H9 (cell line): ENCODE results near the gene IQCK. TPM values are rescaled to one million over a fixed set of nuclear protein-coding genes. Genes with fewer than 3 reads are reported as not detected.

Source experiments
- DNase-seq: peaks from one replicate; pipeline ENCODE4 v3.0.0-alpha.2; 2017
- H2AFZ ChIP-seq: one replicate; pipeline ENCODE4 v1.6.1; 2013; ENCODE audit warnings: mild to moderate bottlenecking, low read length, control low read depth, moderate library complexity
- H2AK5ac ChIP-seq: 2 replicates; pipeline ENCODE4 v1.6.1; 2013; ENCODE audit warnings: low read length, control low read depth, mixed read lengths; ENCODE audit not compliant: insufficient read length
- H2BK120ac ChIP-seq: one replicate; pipeline ENCODE4 v1.6.1; 2013; ENCODE audit warnings: low read depth, mild to moderate bottlenecking, low read length, control low read depth, inconsistent platforms; ENCODE audit not compliant: poor library complexity, severe bottlenecking
- H2BK12ac ChIP-seq: 2 replicates; pipeline ENCODE4 v1.6.1; 2013; ENCODE audit warnings: low read length, control low read depth, mixed read lengths, low read depth; ENCODE audit not compliant: insufficient read length
- H2BK15ac ChIP-seq: 2 replicates; pipeline ENCODE4 v1.6.1; 2013; ENCODE audit warnings: low read depth, low read length, control low read depth
- H2BK20ac ChIP-seq: one replicate; pipeline ENCODE4 v1.6.1; 2013; ENCODE audit warnings: low read depth, mild to moderate bottlenecking, low read length, control low read depth, inconsistent platforms; ENCODE audit not compliant: poor library complexity, severe bottlenecking
- H2BK5ac ChIP-seq: 2 replicates; pipeline ENCODE4 v1.6.1; 2013; ENCODE audit warnings: low read length, control low read depth, mixed read lengths; ENCODE audit not compliant: insufficient read length
- H3K14ac ChIP-seq: 2 replicates; pipeline ENCODE4 v1.6.1; 2013; ENCODE audit warnings: low read length, control low read depth; ENCODE audit not compliant: insufficient read depth
- H3K18ac ChIP-seq: 2 replicates; pipeline ENCODE4 v1.6.1; 2013; ENCODE audit warnings: low read depth, mild to moderate bottlenecking, mixed read lengths, low read length, control low read depth; ENCODE audit not compliant: insufficient read length
- H3K23ac ChIP-seq: 2 replicates; pipeline ENCODE4 v1.6.1; 2013; ENCODE audit warnings: low read length, control low read depth, mixed read lengths, low read depth; ENCODE audit not compliant: insufficient read length
- H3K23me2 ChIP-seq: 2 replicates; pipeline ENCODE4 v1.6.1; 2013; ENCODE audit warnings: low read depth, mild to moderate bottlenecking, mixed read lengths, low read length, control low read depth; ENCODE audit not compliant: insufficient read length, poor library complexity, severe bottlenecking
- H3K27ac ChIP-seq: 2 replicates; pipeline ENCODE4 v1.5.1; 2013; ENCODE audit warnings: low read length, control low read depth, mixed read lengths, low read depth; ENCODE audit not compliant: insufficient read length
- H3K27me3 ChIP-seq: 2 replicates; pipeline ENCODE4 v1.6.1; 2013; ENCODE audit warnings: low read length, control low read depth, inconsistent platforms; ENCODE audit not compliant: insufficient read depth
- H3K4ac ChIP-seq: 2 replicates; pipeline ENCODE4 v1.6.1; 2013; ENCODE audit warnings: low read depth, mild to moderate bottlenecking, control low read depth, inconsistent platforms, low read length, moderate library complexity
- H3K4me1 ChIP-seq: 2 replicates; pipeline ENCODE4 v1.6.1; 2013; ENCODE audit warnings: low read length, control low read depth, inconsistent platforms; ENCODE audit not compliant: insufficient read depth
- H3K4me2 ChIP-seq: 2 replicates; pipeline ENCODE4 v1.6.1; 2013; ENCODE audit warnings: low read length, control low read depth, mixed read lengths; ENCODE audit not compliant: insufficient read length, insufficient read depth
- H3K56ac ChIP-seq: 2 replicates; pipeline ENCODE4 v1.6.1; 2013; ENCODE audit warnings: low read depth, mild to moderate bottlenecking, mixed read lengths, low read length, control low read depth; ENCODE audit not compliant: insufficient read length
- H3K79me1 ChIP-seq: 2 replicates; pipeline ENCODE4 v1.6.1; 2013; ENCODE audit warnings: low read depth, mild to moderate bottlenecking, moderate library complexity, low read length, control low read depth, inconsistent platforms; ENCODE audit not compliant: insufficient read depth, poor library complexity, severe bottlenecking
- H3K79me2 ChIP-seq: 2 replicates; pipeline ENCODE4 v1.6.1; 2013; ENCODE audit warnings: low read length, control low read depth, inconsistent platforms; ENCODE audit not compliant: insufficient read depth
- H3K9ac ChIP-seq: 2 replicates; pipeline ENCODE4 v1.6.1; 2013; ENCODE audit warnings: low read length, control low read depth, mixed read lengths; ENCODE audit not compliant: insufficient read length; ENCODE audit errors: extremely low read depth
- H3K9me3 ChIP-seq: one replicate; pipeline ENCODE4 v1.6.1; 2013; ENCODE audit warnings: low read depth, low read length, inconsistent platforms; ENCODE audit not compliant: control insufficient read depth
- H3T11ph ChIP-seq: one replicate; pipeline ENCODE4 v1.6.1; 2013; ENCODE audit warnings: mild to moderate bottlenecking, low read length, control low read depth, inconsistent platforms
- H4K20me1 ChIP-seq: one replicate; pipeline ENCODE4 v1.6.1; 2013; ENCODE audit not compliant: control insufficient read depth, insufficient read length, insufficient read depth
- H4K5ac ChIP-seq: 2 replicates; pipeline ENCODE4 v1.6.1; 2013; ENCODE audit warnings: low read depth, mild to moderate bottlenecking, mixed read lengths, low read length, control low read depth; ENCODE audit not compliant: insufficient read length
- H4K8ac ChIP-seq: replicated peaks from 2 replicates; pipeline ENCODE4 v1.6.1; 2013; ENCODE audit warnings: low read length, control low read depth, mixed read lengths, low read depth; ENCODE audit not compliant: insufficient read length
- H4K91ac ChIP-seq: 2 replicates; pipeline ENCODE4 v1.6.1; 2013; ENCODE audit warnings: low read depth, mild to moderate bottlenecking, moderate library complexity, mixed read lengths, low read length, control low read depth; ENCODE audit not compliant: insufficient read length
- H3K27ac Mint-ChIP-seq, 3 experiments: 2 replicates in 2 of 3; 3 replicates in 1 of 3; pipeline ENCODE4 v1.8.0; 2020 to 2021; ENCODE audit warnings: mixed read lengths in 3 of 3, mild to moderate bottlenecking in 1 of 3, moderate library complexity in 1 of 3
- H3K27me3 Mint-ChIP-seq: 2 replicates; pipeline ENCODE4 v1.8.0; 2021; ENCODE audit warnings: low read depth, mild to moderate bottlenecking, moderate library complexity, mixed read lengths
- H3K36me3 Mint-ChIP-seq, 3 experiments: 2 replicates in 2 of 3; 3 replicates in 1 of 3; pipeline ENCODE4 v1.8.0; 2020 to 2021; ENCODE audit warnings: low read depth in 3 of 3, mixed read lengths in 3 of 3; ENCODE audit not compliant: insufficient read depth in 1 of 3
- H3K4me1 Mint-ChIP-seq, 2 experiments: 2 replicates each; pipeline ENCODE4 v1.8.0; 2020; ENCODE audit warnings: mixed read lengths in 2 of 2
- H3K4me3 Mint-ChIP-seq, 2 experiments: 2 replicates in 1 of 2; 3 replicates in 1 of 2; pipeline ENCODE4 v1.8.0; 2020 to 2021; ENCODE audit warnings: mild to moderate bottlenecking in 2 of 2, mixed read lengths in 2 of 2, moderate library complexity in 1 of 2
- H3K9me3 Mint-ChIP-seq, 2 experiments: 2 replicates in 1 of 2; 3 replicates in 1 of 2; pipeline ENCODE4 v1.8.0; 2020; ENCODE audit warnings: mild to moderate bottlenecking in 2 of 2, mixed read lengths in 2 of 2, moderate library complexity in 1 of 2
- WGBS: extraction: QIAGEN DNeasy Blood & Tissue Kit; methylation state at CpG from one replicate; pipeline ENCODE4 v1.1.7; 2013; ENCODE audit warnings: missing lambda C conversion rate, low lambda C conversion rate, mixed read lengths; ENCODE audit not compliant: insufficient read length; ENCODE audit errors: extremely low coverage; 5-methylcytosine and 5-hydroxymethylcytosine counted together
- total RNA-seq: library from RNA; stranded (reverse); gene quantifications from 2 replicates; pipeline ENCODE4 v1.2.1, GENCODE V29; 2021
- TF ChIP-seq, protein P1 (sequence below): fragments of 200-600 bp; sonication (generic); conservative IDR thresholded peaks from 3 replicates; pipeline ENCODE4 v1.8.0; 2021; ENCODE audit warnings: antibody characterized with exemption, mild to moderate bottlenecking

Gene IQCK
- total RNA-seq, 1 experiment from 2014 or later = 9.0 TPM

DNA sequence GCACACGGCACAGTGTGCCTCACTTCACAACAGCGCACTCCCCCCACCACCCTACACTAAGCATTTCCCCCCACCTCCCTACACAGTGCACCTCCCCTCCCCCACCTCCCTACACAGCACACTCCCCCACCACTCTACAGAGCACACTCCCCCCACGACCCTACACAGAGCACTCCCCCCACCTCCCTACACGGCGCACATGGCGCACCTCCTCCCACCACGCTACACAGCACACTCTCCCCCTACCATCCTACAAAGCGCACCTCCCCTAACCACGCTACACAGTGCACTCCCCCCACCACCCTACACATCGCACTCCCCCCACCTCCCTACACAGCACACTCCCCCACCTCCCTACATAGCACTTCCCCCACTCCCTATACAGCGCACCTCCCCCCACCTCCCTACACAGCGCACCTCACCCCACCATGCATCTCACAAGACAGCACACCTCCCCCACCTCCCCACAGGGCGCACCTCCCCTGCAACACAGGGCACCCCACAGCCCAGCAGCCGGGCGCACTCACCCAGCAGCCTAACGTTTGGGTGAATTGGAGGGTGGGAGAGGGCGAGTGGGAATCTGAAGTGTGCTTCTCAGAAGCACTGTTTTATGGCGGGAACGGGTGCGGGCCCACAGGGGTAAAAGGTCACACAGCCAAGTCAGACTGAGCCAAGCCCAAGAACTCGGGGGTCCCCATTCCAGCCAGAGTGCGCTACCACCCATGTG lies 10.3 kb upstream of the IQCK start:
- H3K4me1 ChIP-seq = peaks cover 2% of the 10 kb centered on the region; the same call in 1 of the 2 replicates

More for the DNA sequence above, 10.3 kb upstream of the IQCK start:
- H3K27me3 ChIP-seq = no peaks in the 10 kb centered on the region
- no peak overlapping the region for H2BK5ac ChIP-seq
- no peaks in the 10 kb centered on the region for H3K23me2 ChIP-seq
- WGBS = no CpG with 5 or more reads among the region's 22 CpGs
- no peak overlapping the region for H3K23ac ChIP-seq
- H3K56ac ChIP-seq = no peak overlapping the region
- no peak overlapping the region for H2BK15ac ChIP-seq
- H2BK20ac ChIP-seq = no peak overlapping the region
- DNase-seq = no peak
- no peak overlapping the region for H4K5ac ChIP-seq
- H3K36me3 Mint-ChIP-seq = peaks cover 67 to 92% (median 85%) of the 10 kb centered on the region in 3 experiments
- no peaks in the 10 kb centered on the region for H3K9me3 ChIP-seq
- no peak overlapping the region for H2BK12ac ChIP-seq
- peak overlapping the region; percentile 19 for H3K18ac ChIP-seq
- H3K4ac ChIP-seq = no peak overlapping the region
- H3K14ac ChIP-seq = no peak overlapping the region; the same call in 1 of the 2 replicates
- H3K79me2 ChIP-seq = peaks cover 10% of the 10 kb centered on the region; the same call in 1 of the 2 replicates
- H3K9me3 Mint-ChIP-seq = no peaks in the 10 kb centered on the region
- H3K4me3 Mint-ChIP-seq = no peak overlapping the region
- H3K79me1 ChIP-seq = peaks cover 2% of the 10 kb centered on the region
- TF ChIP-seq, protein P1, sequence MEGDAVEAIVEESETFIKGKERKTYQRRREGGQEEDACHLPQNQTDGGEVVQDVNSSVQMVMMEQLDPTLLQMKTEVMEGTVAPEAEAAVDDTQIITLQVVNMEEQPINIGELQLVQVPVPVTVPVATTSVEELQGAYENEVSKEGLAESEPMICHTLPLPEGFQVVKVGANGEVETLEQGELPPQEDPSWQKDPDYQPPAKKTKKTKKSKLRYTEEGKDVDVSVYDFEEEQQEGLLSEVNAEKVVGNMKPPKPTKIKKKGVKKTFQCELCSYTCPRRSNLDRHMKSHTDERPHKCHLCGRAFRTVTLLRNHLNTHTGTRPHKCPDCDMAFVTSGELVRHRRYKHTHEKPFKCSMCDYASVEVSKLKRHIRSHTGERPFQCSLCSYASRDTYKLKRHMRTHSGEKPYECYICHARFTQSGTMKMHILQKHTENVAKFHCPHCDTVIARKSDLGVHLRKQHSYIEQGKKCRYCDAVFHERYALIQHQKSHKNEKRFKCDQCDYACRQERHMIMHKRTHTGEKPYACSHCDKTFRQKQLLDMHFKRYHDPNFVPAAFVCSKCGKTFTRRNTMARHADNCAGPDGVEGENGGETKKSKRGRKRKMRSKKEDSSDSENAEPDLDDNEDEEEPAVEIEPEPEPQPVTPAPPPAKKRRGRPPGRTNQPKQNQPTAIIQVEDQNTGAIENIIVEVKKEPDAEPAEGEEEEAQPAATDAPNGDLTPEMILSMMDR = no peak
- no peak overlapping the region; a peak in 2 of 7 replicates for H3K27ac Mint-ChIP-seq
- no peak overlapping the region for H2AFZ ChIP-seq
- H4K8ac ChIP-seq = no peak overlapping the region
- no peak overlapping the region for H2BK120ac ChIP-seq
- peaks cover 6% of the 10 kb centered on the region for H4K20me1 ChIP-seq
- H4K91ac ChIP-seq = no peak overlapping the region
- H3K4me2 ChIP-seq = no peak overlapping the region
- H3K27ac ChIP-seq = no peak overlapping the region
- H3K27me3 Mint-ChIP-seq = no peaks in the 10 kb centered on the region
- H2AK5ac ChIP-seq = no peak overlapping the region
- H3T11ph ChIP-seq = no peak overlapping the region
- H3K9ac ChIP-seq = no peak overlapping the region
- peaks cover 39 to 55% of the 10 kb centered on the region in 2 experiments for H3K4me1 Mint-ChIP-seq
